Gastroesophageal sphincter (tissue), 4 donors: ENCODE measurements around the gene OR52R1. TPM values are rescaled to one million over a fixed set of nuclear protein-coding genes. Genes with fewer than 3 reads are reported as not detected.

Experiments used
- ATAC-seq: fragments of 150-250 bp; one replicate; pipeline ENCODE4 v1.9.1; 2016; ENCODE audit warnings: mild to moderate bottlenecking, moderate library complexity
- H3K27ac ChIP-seq, 4 donors: fragments of 200-600 bp; sonication (generic) in 3 of 4; 1 replicate in 3 of 4; 2 replicates in 1 of 4; pipeline ENCODE4 v1.5.1; 2016 to 2019
- H3K27me3 ChIP-seq: fragments of 200-600 bp; sonication (generic); one replicate; pipeline ENCODE4 v1.5.1; 2019
- H3K36me3 ChIP-seq, 2 donors: fragments of 200-600 bp; sonication (generic); one replicate each; pipeline ENCODE4 v1.5.1; 2019; ENCODE audit warnings: control low read depth in 1 of 2
- H3K4me1 ChIP-seq, 3 donors: fragments of 200-600 bp; sonication (generic); 1 replicate in 2 of 3; 2 replicates in 1 of 3; pipeline ENCODE4 v1.5.1; 2016 to 2019; ENCODE audit warnings: control low read depth in 2 of 3
- H3K4me3 ChIP-seq, 2 donors: fragments of 200-600 bp; sonication (generic); one replicate each; pipeline ENCODE4 v1.5.1; 2019; ENCODE audit warnings: mild to moderate bottlenecking in 1 of 2, moderate library complexity in 1 of 2
- H3K9me3 ChIP-seq, 3 donors: fragments of 200-600 bp; sonication (generic); one replicate each; pipeline ENCODE4 v1.5.1; 2017 to 2019; ENCODE audit warnings: control low read depth in 2 of 3
- EP300 ChIP-seq: sonication (generic); formaldehyde crosslinking; IDR thresholded peaks from one replicate; pipeline ENCODE4 v1.6.1; 2017; ENCODE audit warnings: antibody characterized with exemption, mild to moderate bottlenecking
- POLR2A ChIP-seq, 2 donors: fragments of 450-650 bp; IDR thresholded peaks; one replicate each; pipeline ENCODE4 v1.6.1; 2017; ENCODE audit warnings: antibody characterized with exemption in 2 of 2, mild to moderate bottlenecking in 2 of 2, moderate library complexity in 1 of 2
- POLR2AphosphoS5 ChIP-seq: sonication (generic); formaldehyde crosslinking; IDR thresholded peaks from one replicate; pipeline ENCODE4 v1.6.1; 2017; ENCODE audit warnings: antibody characterized with exemption
- WGBS, 2 donors: methylation state at CpG; one replicate each; pipeline ENCODE4 v1.1.5; 2018; ENCODE audit warnings: low coverage in 1 of 2; 5-methylcytosine and 5-hydroxymethylcytosine counted together
- small RNA-seq, 4 donors: library from RNA; depleted of rRNA; stranded (forward); fragments of <200 nt; gene quantifications; one replicate each; pipeline ENCODE3, GENCODE V24; 2016
- total RNA-seq, 4 donors: library from RNA; depleted of rRNA; stranded (reverse); fragments of >200 nt; gene quantifications; one replicate each; pipeline ENCODE4 v1.1.0, GENCODE V29; 2016
- TF ChIP-seq, protein P1 (sequence below), 4 experiments: fragments of 200-600 bp in 2 of 4; fragments of 450-650 bp in 2 of 4; sonication (generic) in 1 of 4; IDR thresholded peaks; one replicate each; pipeline ENCODE4 v1.5.1; 2017 to 2019; ENCODE audit warnings: antibody characterized with exemption in 4 of 4, mild to moderate bottlenecking in 2 of 4, moderate library complexity in 2 of 4

The OR52R1 gene
- total RNA-seq, 4 donors from 2014 or later: not detected

DNA sequence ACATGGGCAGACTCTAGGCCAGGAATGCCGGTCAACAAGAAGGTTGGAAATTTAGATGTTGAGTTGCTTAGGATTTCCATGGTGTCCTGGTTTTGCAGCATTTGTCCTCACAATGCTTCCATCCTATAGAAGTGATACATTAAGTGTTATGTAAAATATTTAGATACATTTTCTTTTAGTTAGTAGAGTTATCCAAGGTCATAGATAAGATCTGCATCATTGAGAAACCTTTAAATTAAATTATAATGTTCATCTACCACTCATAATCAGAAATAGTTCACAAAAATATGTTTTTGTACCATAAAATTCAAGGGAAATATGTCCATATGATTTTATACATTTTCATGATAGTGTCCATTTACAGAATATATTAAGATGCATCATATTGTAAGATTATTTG lies 34.3 kb downstream of the OR52R1 start, which contains the start of gene OR51F1:
Gene OR51F1 (minus strand): TSS at position 101 of the 400 bp plus-strand sequence. CDS start 0 bp downstream, at position 101.
- H3K27me3 ChIP-seq: no peaks in the 10 kb centered on the region
- H3K9me3 ChIP-seq: no peaks in the 10 kb centered on the region
- TF ChIP-seq POLR2AphosphoS5: no peak
- TF ChIP-seq EP300: no peak
- TF ChIP-seq, protein P1, sequence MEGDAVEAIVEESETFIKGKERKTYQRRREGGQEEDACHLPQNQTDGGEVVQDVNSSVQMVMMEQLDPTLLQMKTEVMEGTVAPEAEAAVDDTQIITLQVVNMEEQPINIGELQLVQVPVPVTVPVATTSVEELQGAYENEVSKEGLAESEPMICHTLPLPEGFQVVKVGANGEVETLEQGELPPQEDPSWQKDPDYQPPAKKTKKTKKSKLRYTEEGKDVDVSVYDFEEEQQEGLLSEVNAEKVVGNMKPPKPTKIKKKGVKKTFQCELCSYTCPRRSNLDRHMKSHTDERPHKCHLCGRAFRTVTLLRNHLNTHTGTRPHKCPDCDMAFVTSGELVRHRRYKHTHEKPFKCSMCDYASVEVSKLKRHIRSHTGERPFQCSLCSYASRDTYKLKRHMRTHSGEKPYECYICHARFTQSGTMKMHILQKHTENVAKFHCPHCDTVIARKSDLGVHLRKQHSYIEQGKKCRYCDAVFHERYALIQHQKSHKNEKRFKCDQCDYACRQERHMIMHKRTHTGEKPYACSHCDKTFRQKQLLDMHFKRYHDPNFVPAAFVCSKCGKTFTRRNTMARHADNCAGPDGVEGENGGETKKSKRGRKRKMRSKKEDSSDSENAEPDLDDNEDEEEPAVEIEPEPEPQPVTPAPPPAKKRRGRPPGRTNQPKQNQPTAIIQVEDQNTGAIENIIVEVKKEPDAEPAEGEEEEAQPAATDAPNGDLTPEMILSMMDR (IDR thresholded peaks at IDR 0.05): no peak
- TF ChIP-seq POLR2A (IDR thresholded peaks at IDR 0.05): no peak
- no peaks in the 10 kb centered on the region for H3K36me3 ChIP-seq
- H3K4me3 ChIP-seq: no peak within 1 kb of the TSS
- no peak for ATAC-seq
- H3K4me1 ChIP-seq: no peaks in the 10 kb centered on the region
- no peak within 1 kb of the TSS for H3K27ac ChIP-seq
- WGBS, 2 donors: 63 to 100% methylated on average over 1 of the region's 1 CpG

DNA sequence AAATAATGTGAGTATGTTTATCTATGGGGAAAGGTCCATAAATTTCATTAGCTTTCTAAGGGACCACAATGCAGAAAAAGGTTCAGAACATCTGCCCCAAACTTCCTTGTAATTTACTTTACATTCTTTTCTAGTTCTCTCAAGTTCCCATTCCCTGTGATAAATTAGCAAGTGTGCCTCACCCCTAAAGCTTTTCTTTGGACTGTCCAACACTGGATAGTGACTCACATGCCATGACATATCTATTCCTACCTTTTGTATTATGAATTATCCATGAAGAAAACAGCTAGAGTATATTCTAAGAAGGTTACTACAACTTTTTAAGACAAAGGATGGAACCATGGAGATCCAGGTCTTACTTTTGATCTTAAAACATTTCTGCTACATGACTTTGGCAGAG lies 36.1 kb downstream of the OR52R1 start:
- no peaks in the 10 kb centered on the region for H3K36me3 ChIP-seq
- TF ChIP-seq POLR2A (IDR thresholded peaks at IDR 0.05): no peak
- TF ChIP-seq EP300: no peak
- TF ChIP-seq, protein P1 (IDR thresholded peaks at IDR 0.05): no peak
- no peak for TF ChIP-seq POLR2AphosphoS5
- no peak for ATAC-seq
- H3K4me1 ChIP-seq: no peaks in the 10 kb centered on the region
- no peaks in the 10 kb centered on the region for H3K27me3 ChIP-seq
- no peak overlapping the region for H3K27ac ChIP-seq
- no peak overlapping the region for H3K4me3 ChIP-seq
- H3K9me3 ChIP-seq: no peaks in the 10 kb centered on the region

DNA sequence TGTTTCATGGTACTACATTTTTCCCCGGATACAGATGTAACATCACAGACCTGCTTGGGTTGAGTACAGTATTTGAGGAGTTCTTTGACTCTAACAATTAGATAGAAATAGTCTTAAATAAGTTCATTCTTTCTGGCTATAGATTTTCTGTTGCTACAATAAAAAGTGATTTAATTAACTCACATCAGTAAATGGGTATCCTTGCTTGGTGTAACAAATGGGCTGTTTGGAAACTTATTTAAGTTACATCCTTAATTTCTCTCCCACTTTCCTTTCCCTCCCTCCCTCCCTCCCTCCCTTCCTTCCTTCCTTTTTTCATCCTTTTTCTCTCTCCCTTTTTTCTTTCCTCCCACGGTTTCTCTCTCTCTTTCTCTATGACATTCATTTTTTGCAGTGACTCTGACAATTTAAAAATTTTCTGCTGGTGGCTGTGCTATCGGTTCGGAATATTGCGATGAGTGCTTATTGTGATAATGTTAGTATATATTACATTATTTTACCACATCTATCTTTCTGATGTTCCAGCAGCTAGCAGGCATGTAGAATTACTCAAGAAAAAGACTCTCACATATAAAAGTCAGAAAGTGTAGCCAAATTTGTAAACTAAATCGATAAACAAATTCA lies 37.6 kb downstream of the OR52R1 start:
- ATAC-seq: no peak
- H3K36me3 ChIP-seq: no peaks in the 10 kb centered on the region
- WGBS, 2 donors: 83 to 88% methylated on average over 5 to 6 of the region's 6 CpGs
- no peaks in the 10 kb centered on the region for H3K27me3 ChIP-seq
- H3K4me3 ChIP-seq: no peak overlapping the region
- H3K9me3 ChIP-seq: no peaks in the 10 kb centered on the region
- H3K4me1 ChIP-seq: no peaks in the 10 kb centered on the region
- TF ChIP-seq, protein P1 (IDR thresholded peaks at IDR 0.05): no peak
- TF ChIP-seq POLR2AphosphoS5: no peak
- no peak for TF ChIP-seq EP300
- no peak for TF ChIP-seq POLR2A (IDR thresholded peaks at IDR 0.05)
- no peak overlapping the region for H3K27ac ChIP-seq

DNA sequence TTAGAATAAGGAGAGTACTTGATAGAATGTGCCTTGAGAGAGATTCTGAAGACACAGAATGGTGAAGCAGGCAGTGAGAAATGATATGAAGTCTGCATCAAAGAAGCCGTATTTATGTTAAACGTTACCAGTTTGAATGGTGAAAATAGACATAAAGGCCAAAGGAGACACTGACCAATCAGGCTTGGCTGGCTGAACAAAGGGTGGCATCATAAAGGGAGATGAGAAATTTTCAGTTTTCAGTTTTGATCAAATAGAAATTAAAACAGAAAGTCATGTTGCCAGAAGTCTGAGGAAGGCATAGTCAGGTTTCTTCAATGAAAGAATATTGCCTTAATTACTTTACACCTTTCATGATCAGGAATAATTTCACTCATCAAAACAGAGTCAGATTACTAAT lies 41.1 kb downstream of the OR52R1 start:
- Histone ChIP-seq H3K36me3 (no peaks in the 10 kb centered on the region), H3K4me1 (no peaks in the 10 kb centered on the region), H3K9me3 (no peaks in the 10 kb centered on the region), H3K27me3 (no peaks in the 10 kb centered on the region), H3K27ac (no peak overlapping the region), H3K4me3 (no peak overlapping the region)
- ATAC-seq: no peak
- 60 to 62% methylated on average over 2 of the region's 2 CpGs for WGBS, 2 donors
- no peak for TF ChIP-seq POLR2AphosphoS5

Small RNAs within 50 kb of the gene (small RNA-seq; reads per million reads assigned to genes)
- 0 reads per million in 4 donors for gene RF00091

Other genes with a start within 250 kb of the OR52R1 start
- gene OR52I2, start 222.6 kb downstream of the OR52R1 start, total RNA-seq: not detected
- gene OR52I1, start 210.3 kb downstream of the OR52R1 start, total RNA-seq: not detected
- 10 to 100 TPM; 12.0 to 17.3 (median 14.0) TPM for gene TRIM68, start 196.1 kb downstream of the OR52R1 start, total RNA-seq
- not detected for gene OR51D1, start 166.9 kb downstream of the OR52R1 start, total RNA-seq
- under 1 TPM; 0.27 to 0.78 (median 0.65) TPM for gene OR51E1, start 160.4 kb downstream of the OR52R1 start, total RNA-seq
- 1 to 10 TPM in 1 of 4 donors, under 1 TPM in 2, not detected in 1; 0.67 to 2.5 (median 0.94) TPM for gene OR51E2, start 106.5 kb downstream of the OR52R1 start, total RNA-seq
- gene MMP26, start 99.6 kb downstream of the OR52R1 start, total RNA-seq: not detected
- gene OR51F1, start 34.4 kb downstream of the OR52R1 start, total RNA-seq: not detected
- not detected for gene OR51F2, start 16.9 kb upstream of the OR52R1 start, total RNA-seq
- gene OR51S1, start 44.8 kb upstream of the OR52R1 start, total RNA-seq: not detected
- not detected for gene OR51T1, start 77.5 kb upstream of the OR52R1 start, total RNA-seq
- gene OR51A7, start 99.4 kb upstream of the OR52R1 start, total RNA-seq: not detected
- gene OR51G2, start 115.0 kb upstream of the OR52R1 start, total RNA-seq: not detected
- not detected for gene OR51G1, start 120.0 kb upstream of the OR52R1 start, total RNA-seq
- gene OR51A4, start 143.2 kb upstream of the OR52R1 start, total RNA-seq: not detected
- gene OR51A2, start 151.3 kb upstream of the OR52R1 start, total RNA-seq: not detected
- gene OR51L1, start 190.5 kb upstream of the OR52R1 start, total RNA-seq: under 1 TPM in 1 of 4 donors, not detected in 3; 0.31 TPM
- gene OR52J3, start 242.1 kb upstream of the OR52R1 start, total RNA-seq: not detected